ENCODE results near the gene F3. TPM values are rescaled to one million over a fixed set of nuclear protein-coding genes. Genes with fewer than 3 reads are reported as not detected.

F3 gene
- total RNA-seq, 1 donor, result 506 TPM

DNA sequence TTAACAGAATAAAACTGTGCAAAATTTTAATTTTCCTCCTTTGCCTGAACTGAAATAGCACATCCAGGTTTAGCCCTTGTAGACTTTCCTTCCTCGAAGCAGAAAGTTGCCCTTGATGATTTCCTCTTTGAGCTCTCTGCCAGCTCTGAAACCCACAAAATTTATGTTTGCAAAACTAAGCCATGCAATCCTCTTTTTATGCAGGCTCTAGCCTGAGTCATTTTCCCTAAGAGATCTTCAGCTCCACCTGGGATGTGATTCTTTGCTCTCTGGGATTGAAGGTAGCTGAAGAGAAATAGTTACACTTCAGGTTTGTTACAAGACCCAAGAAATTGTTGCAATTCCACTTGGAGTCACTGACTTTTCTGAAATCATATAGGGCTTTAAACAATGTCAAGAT, 1.4 kb upstream of the F3 start:
- peak overlapping the region; percentile 69 for H3K4me3 ChIP-seq (ENCODE audit: low read depth, low read length)
- TF ChIP-seq, protein P1, sequence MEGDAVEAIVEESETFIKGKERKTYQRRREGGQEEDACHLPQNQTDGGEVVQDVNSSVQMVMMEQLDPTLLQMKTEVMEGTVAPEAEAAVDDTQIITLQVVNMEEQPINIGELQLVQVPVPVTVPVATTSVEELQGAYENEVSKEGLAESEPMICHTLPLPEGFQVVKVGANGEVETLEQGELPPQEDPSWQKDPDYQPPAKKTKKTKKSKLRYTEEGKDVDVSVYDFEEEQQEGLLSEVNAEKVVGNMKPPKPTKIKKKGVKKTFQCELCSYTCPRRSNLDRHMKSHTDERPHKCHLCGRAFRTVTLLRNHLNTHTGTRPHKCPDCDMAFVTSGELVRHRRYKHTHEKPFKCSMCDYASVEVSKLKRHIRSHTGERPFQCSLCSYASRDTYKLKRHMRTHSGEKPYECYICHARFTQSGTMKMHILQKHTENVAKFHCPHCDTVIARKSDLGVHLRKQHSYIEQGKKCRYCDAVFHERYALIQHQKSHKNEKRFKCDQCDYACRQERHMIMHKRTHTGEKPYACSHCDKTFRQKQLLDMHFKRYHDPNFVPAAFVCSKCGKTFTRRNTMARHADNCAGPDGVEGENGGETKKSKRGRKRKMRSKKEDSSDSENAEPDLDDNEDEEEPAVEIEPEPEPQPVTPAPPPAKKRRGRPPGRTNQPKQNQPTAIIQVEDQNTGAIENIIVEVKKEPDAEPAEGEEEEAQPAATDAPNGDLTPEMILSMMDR (IDR thresholded peaks at IDR 0.05; ENCODE audit: insufficient read depth, low read depth, low read length), result no peak
- peak; percentile 82 for DNase-seq (ENCODE audit: low read depth)

- TF ChIP-seq, protein P1 (IDR thresholded peaks at IDR 0.05; ENCODE audit: insufficient read depth, low read depth, low read length), result no peak
- H3K4me3 ChIP-seq (ENCODE audit: low read depth, low read length), result peak overlapping the region; percentile 69
- DNase-seq (ENCODE audit: low read depth), result peak; percentile 89
Observed at GRCh38 chr1:94542088-94542870, 720 bp upstream of the F3 start.

DNA sequence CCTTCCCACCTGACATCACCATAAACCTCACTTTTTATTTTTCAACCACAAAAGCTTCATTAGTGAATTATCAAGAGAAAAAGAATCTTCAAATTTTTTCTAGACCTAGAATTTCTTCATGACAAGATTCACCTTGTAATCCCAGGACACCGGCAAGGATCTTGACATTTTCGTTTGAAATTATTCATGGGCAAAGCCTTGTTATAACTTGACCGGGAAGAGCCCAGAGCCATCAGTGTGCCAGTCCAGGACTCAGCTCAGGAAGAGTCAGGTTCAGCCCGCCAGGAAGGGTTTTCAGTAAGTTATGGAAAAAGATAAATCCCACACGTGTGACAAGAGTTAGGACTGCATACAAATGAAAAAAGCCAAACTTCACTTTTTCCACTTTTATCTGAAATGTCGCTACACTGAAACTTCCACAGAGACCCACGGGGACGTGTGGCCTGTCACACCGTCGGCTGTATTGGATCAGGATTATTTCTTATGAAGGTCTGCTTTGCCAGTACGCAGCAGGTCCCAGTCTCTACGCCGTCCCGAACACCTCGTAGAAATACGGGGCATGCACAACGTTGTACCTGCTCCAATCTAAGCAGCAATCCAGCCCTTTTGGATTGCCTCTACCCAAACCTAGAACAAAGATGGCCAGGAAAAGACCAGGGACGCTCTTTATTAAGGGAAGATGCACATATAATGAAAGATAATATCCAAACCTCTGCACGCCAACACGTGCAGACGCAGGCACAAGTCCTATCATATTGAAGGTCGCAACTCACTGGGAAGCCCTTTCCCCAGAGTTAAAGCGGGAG, 916 bp downstream of the F3 start:
- peak overlapping the region; percentile 69 for H3K4me3 ChIP-seq (ENCODE audit: low read depth, low read length)
- TF ChIP-seq, protein P1 (IDR thresholded peaks at IDR 0.05; ENCODE audit: insufficient read depth, low read depth, low read length), result no peak
- DNase-seq (ENCODE audit: low read depth), result peak; percentile 45

DNA sequence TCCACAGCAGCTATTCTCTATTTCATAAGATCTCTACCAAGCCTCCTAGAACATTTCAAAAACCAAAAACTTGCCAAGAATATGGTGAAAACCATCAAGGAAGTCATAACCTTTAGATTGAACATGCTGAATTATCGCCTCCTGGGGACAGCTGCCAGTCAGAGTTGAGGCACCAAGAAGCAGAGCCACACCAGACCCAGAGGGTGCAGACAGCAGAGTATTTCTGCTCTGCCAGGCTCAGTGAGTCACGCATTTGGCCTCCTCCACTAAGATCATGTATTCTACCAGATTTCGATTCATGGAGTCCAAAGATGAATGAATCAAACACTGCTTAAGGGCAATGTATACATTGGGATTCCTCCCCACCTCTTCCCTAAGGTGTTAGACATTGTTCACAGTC, 2.1 kb downstream of the F3 start:
- peak; percentile 64 for DNase-seq (ENCODE audit: low read depth)
- TF ChIP-seq, protein P1 (IDR thresholded peaks at IDR 0.05; ENCODE audit: insufficient read depth, low read depth, low read length), result no peak
- H3K4me3 ChIP-seq (ENCODE audit: low read depth, low read length), result peak overlapping the region; percentile 69

DNA sequence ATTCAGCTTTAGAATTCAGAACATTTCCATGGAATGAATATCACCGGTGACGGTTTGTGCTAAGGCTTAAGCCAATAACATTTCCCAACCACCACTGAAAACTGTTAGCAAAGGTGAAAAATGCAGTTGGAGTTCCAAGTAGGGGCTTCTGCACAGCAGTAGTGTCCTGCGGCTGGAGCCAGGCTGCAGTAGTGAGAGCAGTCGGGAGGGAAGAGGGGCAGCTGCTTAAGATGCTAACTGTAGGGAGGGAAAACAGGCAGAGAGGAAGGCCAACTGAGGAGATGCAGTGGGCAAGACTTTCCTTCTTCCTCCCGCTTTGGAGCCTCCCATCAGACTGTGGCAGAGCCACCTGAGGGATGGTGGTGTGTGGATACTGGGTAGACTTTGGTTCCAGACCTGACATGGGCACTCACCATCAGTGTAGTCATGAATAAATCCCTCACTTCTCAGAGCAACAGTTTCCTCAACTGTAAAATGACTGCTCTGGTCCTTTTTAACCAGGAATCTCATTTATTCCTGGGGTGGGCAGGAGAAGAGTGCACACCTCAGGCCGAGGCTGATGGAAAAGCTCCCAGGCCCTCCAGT, 3.2 kb downstream of the F3 start:
- DNase-seq (ENCODE audit: low read depth), result peak; percentile 54
- peak overlapping the region; percentile 69 for H3K4me3 ChIP-seq (ENCODE audit: low read depth, low read length)
- TF ChIP-seq, protein P1 (IDR thresholded peaks at IDR 0.05; ENCODE audit: insufficient read depth, low read depth, low read length), result peak; percentile 27

DNA sequence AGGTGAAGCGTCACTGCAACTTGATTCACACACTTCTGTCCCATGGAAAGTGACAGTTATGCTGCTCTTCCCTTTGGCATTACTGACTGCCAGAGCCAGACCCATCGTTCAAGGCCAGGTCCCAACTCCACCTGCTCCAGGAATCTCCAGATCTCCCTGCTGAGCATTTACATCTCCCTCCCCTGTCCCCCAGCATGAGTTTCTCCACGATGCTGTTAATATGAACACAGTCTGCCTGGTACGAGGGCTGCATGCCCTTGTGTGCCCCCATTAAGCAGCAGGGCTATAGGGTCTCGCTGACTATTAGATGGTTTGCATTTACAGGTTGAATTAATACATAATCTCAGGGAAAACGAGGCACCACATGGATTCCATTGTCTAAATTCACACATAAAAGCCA, 4.3 kb downstream of the F3 start:
- TF ChIP-seq, protein P1 (IDR thresholded peaks at IDR 0.05; ENCODE audit: insufficient read depth, low read depth, low read length), result no peak
- H3K4me3 ChIP-seq (ENCODE audit: low read depth, low read length), result peak overlapping the region; percentile 69

More for the DNA sequence above, 4.3 kb downstream of the F3 start:
- DNase-seq (ENCODE audit: low read depth), result peak; percentile 35

Measured in fibroblast of villous mesenchyme (primary cell).